Common myeloid progenitor, CD34-positive (primary cell): ENCODE measurements around the gene SLC25A45.
"Not testable (repeated sequence)": the region's sequence is repeated elsewhere in the genome, so short reads cannot be mapped to it uniquely, and the experiment has no call there.

Experiments
- CTCF ChIA-PET: fragments of 350-600 bp; sonication (Branson Sonifier 250); formaldehyde crosslinking; loops from one replicate; lab custom pipeline; 2021; ENCODE audit warnings: antibody characterized with exemption; lab: Charles Lee
- POLR2A ChIA-PET: fragments of 350-600 bp; sonication (Branson Sonifier 250); formaldehyde crosslinking; loops from one replicate; lab custom pipeline; 2021; ENCODE audit warnings: antibody characterized with exemption; lab: Charles Lee
- DNase-seq, 3 donors: peaks; one replicate each; pipeline versions ENCODE4 v3.0.0 to v3.0.0-alpha.2; 2013
- H3K27ac ChIP-seq, 2 experiments: 1 replicate in 1 of 2; 2 replicates in 1 of 2; pipeline ENCODE4 v1.7.0; 2013; ENCODE audit warnings: inconsistent platforms in 2 of 2, low read length in 2 of 2, mild to moderate bottlenecking in 2 of 2, low read depth in 1 of 2, moderate library complexity in 1 of 2; ENCODE audit not compliant: severe bottlenecking in 2 of 2, insufficient read depth in 1 of 2, poor library complexity in 1 of 2
- H3K27me3 ChIP-seq, 5 experiments: replicated peaks in 2 of 5; 1 replicate in 3 of 5; 2 replicates in 2 of 5; pipeline versions ENCODE4 v1.6.1 to v1.7.0; 2013; ENCODE audit warnings: low read length in 4 of 5, mild to moderate bottlenecking in 2 of 5, moderate library complexity in 2 of 5, inconsistent platforms in 1 of 5; ENCODE audit not compliant: insufficient read depth in 5 of 5, control insufficient read depth in 4 of 5
- H3K36me3 ChIP-seq, 4 experiments: 1 replicate in 2 of 4; 2 replicates in 2 of 4; pipeline versions ENCODE4 v1.6.1 to v1.7.0; 2013; ENCODE audit warnings: low read length in 3 of 4, control low read depth in 1 of 4, mild to moderate bottlenecking in 1 of 4; ENCODE audit not compliant: control insufficient read depth in 4 of 4, insufficient read depth in 4 of 4
- H3K4me1 ChIP-seq, 4 experiments: 1 replicate in 3 of 4; 2 replicates in 1 of 4; pipeline versions ENCODE4 v1.6.1 to v1.7.1; 2013; ENCODE audit warnings: low read length in 3 of 4, mild to moderate bottlenecking in 3 of 4, control low read depth in 1 of 4, inconsistent platforms in 1 of 4, moderate library complexity in 1 of 4; ENCODE audit not compliant: control insufficient read depth in 4 of 4, insufficient read depth in 4 of 4; ENCODE audit errors: control extremely low read depth in 1 of 4
- H3K4me3 ChIP-seq, 7 experiments: 1 replicate in 4 of 7; 2 replicates in 3 of 7; pipeline versions ENCODE4 v1.5.1 to v1.7.0; 2013; ENCODE audit warnings: mild to moderate bottlenecking in 7 of 7, low read length in 6 of 7, moderate library complexity in 6 of 7, inconsistent platforms in 2 of 7, low read depth in 2 of 7, control low read depth in 1 of 7; ENCODE audit not compliant: insufficient read depth in 4 of 7, control insufficient read depth in 1 of 7; ENCODE audit errors: extremely low read depth in 1 of 7
- H3K9me3 ChIP-seq, 5 experiments: 1 replicate in 4 of 5; 2 replicates in 1 of 5; pipeline versions ENCODE4 v1.6.1 to v1.7.1; 2013; ENCODE audit warnings: low read length in 4 of 5, mild to moderate bottlenecking in 2 of 5, inconsistent platforms in 1 of 5, low read depth in 1 of 5, moderate library complexity in 1 of 5; ENCODE audit not compliant: control insufficient read depth in 4 of 5, insufficient read depth in 2 of 5; ENCODE audit errors: control extremely low read depth in 1 of 5
- WGBS: methylation state at CpG from one replicate; pipeline ENCODE4 v1.1.5; 2013; ENCODE audit not compliant: insufficient coverage; 5-methylcytosine and 5-hydroxymethylcytosine counted together

Gene SLC25A45

DNA sequence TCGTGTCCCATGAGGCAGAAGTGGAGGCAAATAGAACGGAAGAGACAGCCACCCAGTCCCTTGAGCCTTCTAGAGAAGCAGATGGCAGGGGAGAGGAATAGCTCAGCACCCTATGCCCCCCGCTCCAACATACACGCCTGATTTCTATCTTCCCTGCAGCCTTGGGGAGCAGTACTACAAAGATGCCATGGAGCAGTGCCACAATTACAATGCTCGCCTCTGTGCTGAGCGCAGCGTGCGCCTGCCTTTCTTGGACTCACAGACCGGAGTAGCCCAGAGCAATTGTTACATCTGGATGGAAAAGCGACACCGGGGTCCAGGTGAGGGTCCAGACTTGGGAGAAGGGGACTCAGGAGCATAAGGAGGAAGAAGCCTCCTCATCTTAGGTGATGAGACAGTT is 42.2 kb downstream of the SLC25A45 start:
- DNase-seq = no peak
- CTCF ChIA-PET = interaction anchor here (6.1 to 10.5 kb wide), 2 partner anchors 10 kb away, joined by 33 to 76 read pairs; partner anchors contain the start of gene TIGD3
- Histone ChIP-seq H3K4me1 (peaks cover under 1 to 5% (median 4%) of the 10 kb centered on the region in 4 experiments), H3K9me3 (no peaks in the 10 kb centered on the region), H3K27ac (peak overlapping the region in 1 of 2 experiments; percentile 47), H3K27me3 (no peaks in the 10 kb centered on the region), H3K36me3 (peaks cover 21 to 61% (median 55%) of the 10 kb centered on the region in 4 experiments), H3K4me3 (no peak overlapping the region)
- WGBS = 96% methylated on average over 11 of the region's 11 CpGs
- POLR2A ChIA-PET = no interaction called here

DNA sequence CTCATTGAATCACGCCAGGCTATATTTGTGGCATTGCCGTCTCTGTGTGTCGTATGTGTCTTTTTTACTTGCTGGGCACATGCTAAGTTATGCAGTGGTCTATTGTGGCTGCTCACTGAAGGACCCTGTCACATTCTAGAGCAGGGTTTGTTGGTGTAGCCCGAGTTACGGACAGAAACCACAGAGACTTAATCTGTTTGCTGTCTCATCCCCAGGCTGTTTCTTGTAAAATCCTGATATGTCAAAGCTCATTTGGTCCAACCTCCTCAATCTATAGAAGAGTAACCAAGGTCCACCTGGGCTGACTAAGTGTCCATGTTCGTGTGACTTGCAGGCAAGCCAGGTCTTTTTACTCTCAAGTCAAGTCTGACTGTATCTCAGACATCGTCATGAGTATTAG is 43.8 kb downstream of the SLC25A45 start:
- no peaks in the 10 kb centered on the region for H3K27me3 ChIP-seq
- DNase-seq = peak in 1 of 3 donors; percentile 24
- CTCF ChIA-PET = interaction anchor here (1.2 to 10.5 kb wide), 4 partner anchors 9 to 74 kb away, joined by 3 to 76 read pairs (median 18); partner anchors contain the start of gene TIGD3
- WGBS = 86% methylated on average over 5 of the region's 7 CpGs
- no peaks in the 10 kb centered on the region for H3K9me3 ChIP-seq
- H3K27ac ChIP-seq = no peak overlapping the region
- POLR2A ChIA-PET = no interaction called here
- H3K4me1 ChIP-seq = peaks cover 9 to 15% (median 13%) of the 10 kb centered on the region in 4 experiments
- peaks cover 17 to 46% (median 41%) of the 10 kb centered on the region in 4 experiments for H3K36me3 ChIP-seq
- H3K4me3 ChIP-seq = no peak overlapping the region

DNA sequence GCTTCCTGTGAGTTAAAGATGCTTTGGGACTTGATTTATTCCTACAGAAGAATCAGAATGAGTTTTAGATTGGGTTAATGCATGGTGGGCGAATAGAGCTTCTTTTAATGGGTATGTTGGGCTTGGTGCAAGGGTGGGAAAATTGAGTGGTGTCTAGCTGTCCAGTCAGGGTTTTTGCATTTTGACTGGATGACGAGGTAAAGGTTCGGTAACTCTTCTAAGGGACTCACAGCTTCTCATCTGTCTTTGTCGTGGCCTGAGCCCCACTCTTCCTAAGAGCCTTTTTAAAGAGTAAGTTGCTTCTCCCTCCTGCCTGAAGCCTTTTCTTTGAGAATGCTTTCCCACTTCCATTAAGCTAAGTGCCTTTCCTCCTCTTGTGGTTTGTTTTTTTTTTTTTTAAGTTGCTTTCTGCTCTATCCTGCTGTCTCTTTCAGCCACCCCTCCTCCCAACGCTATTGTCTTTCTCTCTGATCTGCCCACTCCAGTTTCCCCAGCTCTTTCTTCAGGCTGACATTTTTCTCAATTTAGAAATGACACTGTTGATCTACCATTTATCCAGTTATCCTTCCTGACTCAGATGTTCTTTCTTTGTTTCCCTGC is 47.6 kb downstream of the SLC25A45 start:
- WGBS = 45% methylated on average over 5 of the region's 5 CpGs
- POLR2A ChIA-PET = interaction anchor here (1.5 to 2.9 kb wide), 2 partner anchors 21 to 172 kb away, joined by 5 to 10 read pairs; no protein-coding TSS in a partner anchor
- Histone ChIP-seq H3K9me3 (no peaks in the 10 kb centered on the region), H3K27ac (peak overlapping the region in 1 of 2 experiments; percentile 87), H3K27me3 (no peaks in the 10 kb centered on the region), H3K4me1 (peaks cover 11 to 16% (median 13%) of the 10 kb centered on the region in 4 experiments), H3K4me3 (peak overlapping the region in 6 of 7 experiments; percentile 86 to 98 (median 94)), H3K36me3 (peaks cover 2 to 11% (median 9%) of the 10 kb centered on the region in 4 experiments)
- CTCF ChIA-PET = interaction anchor here (0.7 to 17.7 kb wide), 6 partner anchors 14 to 152 kb away, joined by 3 to 284 read pairs (median 32); partner anchors contain the start of genes CDC42EP2 and TIGD3
- DNase-seq = no peak

DNA sequence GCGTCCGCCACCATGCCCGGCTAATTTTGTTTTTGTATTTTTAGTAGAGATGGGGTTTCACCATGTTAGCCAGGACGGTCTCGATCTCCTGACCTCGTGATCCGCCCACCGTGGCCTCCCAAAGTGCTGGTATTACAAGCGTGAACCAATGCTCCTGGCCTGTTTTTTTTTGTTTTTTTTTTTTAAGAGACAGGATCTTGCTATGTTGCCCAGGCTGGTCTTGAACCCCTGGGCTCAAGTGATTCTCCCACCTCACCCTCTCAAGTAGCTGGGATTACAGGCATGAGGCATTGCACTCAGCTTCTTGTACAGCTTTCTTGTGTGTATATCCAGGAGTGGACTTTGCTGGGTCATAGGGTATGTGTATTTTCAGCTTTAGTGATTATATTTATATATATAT is 49.9 kb downstream of the SLC25A45 start:
- 88% methylated on average over 6 of the region's 9 CpGs for WGBS
- not testable (repeated sequence) for H3K27me3 ChIP-seq, H3K36me3 ChIP-seq, H3K4me3 ChIP-seq, H3K9me3 ChIP-seq, H3K27ac ChIP-seq, DNase-seq
- ChIA-PET CTCF (interaction anchor here (1.0 to 17.7 kb wide), 14 partner anchors 8 to 256 kb away, joined by 3 to 284 read pairs (median 4); partner anchors contain the start of genes CDC42EP2 and TIGD3), POLR2A (interaction anchor here (0.7 to 2.9 kb wide), 2 partner anchors 104 to 174 kb away, joined by 3 to 10 read pairs; no protein-coding TSS in a partner anchor)
- H3K4me1 ChIP-seq = peaks cover 15 to 21% (median 18%) of the 10 kb centered on the region in 4 experiments

DNA sequence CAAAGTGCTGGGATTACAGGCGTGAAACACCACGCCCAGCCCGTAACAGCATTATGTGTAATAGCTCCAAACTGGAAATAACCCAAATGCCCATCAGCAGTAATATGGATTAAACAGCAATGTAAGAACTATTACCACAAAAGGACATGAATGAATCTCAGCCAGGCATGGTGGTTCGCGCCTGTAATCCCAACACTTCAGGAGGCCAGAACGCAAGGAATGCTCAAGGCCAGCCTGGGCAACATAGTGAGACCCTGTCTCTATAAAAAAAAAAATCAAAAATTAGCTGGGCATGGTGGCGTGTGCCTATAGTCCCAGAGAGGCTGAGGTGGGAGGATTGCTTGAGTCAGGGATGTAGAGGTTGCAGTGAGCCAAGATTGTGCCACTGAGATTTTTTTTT is 51.9 kb downstream of the SLC25A45 start:
- H3K36me3 ChIP-seq = no peaks in the 10 kb centered on the region
- H3K27ac ChIP-seq = no peak overlapping the region
- H3K9me3 ChIP-seq = no peaks in the 10 kb centered on the region
- ChIA-PET CTCF (interaction anchor here (0.6 to 17.7 kb wide), 16 partner anchors 10 to 180 kb away, joined by 3 to 284 read pairs (median 6); partner anchors contain the start of genes CDC42EP2 and TIGD3), POLR2A (interaction anchor here (1.2 to 1.4 kb wide), 2 partner anchors 56 to 177 kb away, joined by 5 to 6 read pairs; no protein-coding TSS in a partner anchor)
- 87% methylated on average over 7 of the region's 7 CpGs for WGBS
- H3K4me1 ChIP-seq = peaks cover 14 to 21% (median 18%) of the 10 kb centered on the region in 4 experiments
- no peak for DNase-seq
- no peak overlapping the region for H3K4me3 ChIP-seq
- no peaks in the 10 kb centered on the region for H3K27me3 ChIP-seq

DNA sequence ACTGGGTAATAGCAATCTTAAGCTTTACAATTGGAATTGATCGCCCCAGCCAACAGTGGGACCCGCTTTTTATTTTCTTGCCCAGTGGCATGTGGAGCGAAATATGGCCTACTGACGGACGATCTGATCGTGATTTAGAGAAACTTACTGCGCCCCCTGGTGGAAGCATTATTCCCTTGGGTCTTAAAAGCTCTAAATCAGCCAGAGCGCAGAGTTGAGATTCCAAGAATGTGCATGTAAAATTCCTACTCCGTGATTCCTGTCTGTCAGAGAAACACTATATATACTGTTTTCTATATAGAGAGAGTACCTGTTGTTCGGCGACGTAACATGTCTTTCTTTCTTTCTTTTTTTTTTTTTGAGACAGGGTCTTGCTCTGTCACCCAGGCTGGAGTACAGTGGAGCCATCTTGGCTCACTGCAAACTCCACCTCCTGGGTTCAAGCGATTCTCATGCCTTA is 52.5 kb downstream of the SLC25A45 start:
- Histone ChIP-seq H3K27me3 (no peaks in the 10 kb centered on the region), H3K9me3 (no peaks in the 10 kb centered on the region), H3K4me3 (peak overlapping the region in 5 of 7 experiments; percentile 2 to 54 (median 35)), H3K27ac (peak overlapping the region in 1 of 2 experiments; percentile 46), H3K4me1 (peaks cover 8 to 16% (median 15%) of the 10 kb centered on the region in 4 experiments), H3K36me3 (no peaks in the 10 kb centered on the region)
- CTCF ChIA-PET = interaction anchor here (0.6 to 17.7 kb wide), 20 partner anchors 11 to 181 kb away, joined by 3 to 284 read pairs (median 5); partner anchors contain the start of genes CDC42EP2 and TIGD3
- POLR2A ChIA-PET = interaction anchor here (1.0 to 1.4 kb wide), 3 partner anchors 56 to 177 kb away, joined by 4 to 6 read pairs (median 5); no protein-coding TSS in a partner anchor
- 10% methylated on average over 8 of the region's 13 CpGs for WGBS
- peak; percentile 92 to 96 (median 93) for DNase-seq
